ENCODE results near the gene ELF3. TPM values are rescaled to one million over a fixed set of nuclear protein-coding genes. Genes with fewer than 3 reads are reported as not detected.
A peak's percentile ranks its signal among the peaks of the same experiment; 100 is the strongest.

ELF3 gene
- total and polyA plus RNA-seq, 10 of the 15 experiments (the other 5 are each of a cell fraction or from before 2014, with no cell fraction given), result 0.07 to 14.3 (median 0.58) TPM; not detected in 1

DNA sequence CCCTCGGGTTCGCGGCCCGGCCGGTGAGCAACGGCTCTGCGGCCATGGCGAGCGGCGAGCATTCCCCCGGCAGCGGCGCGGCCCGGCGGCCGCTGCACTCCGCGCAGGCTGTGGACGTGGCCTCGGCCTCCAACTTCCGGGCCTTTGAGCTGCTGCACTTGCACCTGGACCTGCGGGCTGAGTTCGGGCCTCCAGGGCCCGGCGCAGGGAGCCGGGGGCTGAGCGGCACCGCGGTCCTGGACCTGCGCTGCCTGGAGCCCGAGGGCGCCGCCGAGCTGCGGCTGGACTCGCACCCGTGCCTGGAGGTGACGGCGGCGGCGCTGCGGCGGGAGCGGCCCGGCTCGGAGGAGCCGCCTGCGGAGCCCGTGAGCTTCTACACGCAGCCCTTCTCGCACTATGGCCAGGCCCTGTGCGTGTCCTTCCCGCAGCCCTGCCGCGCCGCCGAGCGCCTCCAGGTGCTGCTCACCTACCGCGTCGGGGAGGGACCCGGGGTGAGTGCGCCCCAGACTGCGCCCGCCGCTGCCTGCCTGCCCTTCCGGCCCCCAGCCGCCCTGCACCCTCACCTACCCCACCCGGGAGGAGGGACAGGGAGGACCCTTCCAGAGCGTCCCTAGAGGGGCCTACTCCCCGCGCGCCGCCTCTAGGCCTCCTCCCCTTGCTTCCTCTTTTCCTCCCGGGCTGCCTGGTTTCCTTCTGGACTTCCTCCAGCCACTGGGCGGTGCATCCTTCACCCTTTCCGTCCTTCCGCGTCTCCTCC, 27.6 kb upstream of the ELF3 start, which contains the start of gene RNPEP (continued):
- peak; percentile 48; the same call in 1 of the 2 replicates for TF ChIP-seq GABPA (IDR thresholded peaks at IDR 0.05; ENCODE audit: low read depth)
- TF ChIP-seq SREBF2 (IDR thresholded peaks at IDR 0.05; ENCODE audit: low read length), result no peak
- no peak for TF ChIP-seq POLR2AphosphoS2 (IDR thresholded peaks at IDR 0.05; ENCODE audit: low read depth, low read length)
- TF ChIP-seq, protein P1, sequence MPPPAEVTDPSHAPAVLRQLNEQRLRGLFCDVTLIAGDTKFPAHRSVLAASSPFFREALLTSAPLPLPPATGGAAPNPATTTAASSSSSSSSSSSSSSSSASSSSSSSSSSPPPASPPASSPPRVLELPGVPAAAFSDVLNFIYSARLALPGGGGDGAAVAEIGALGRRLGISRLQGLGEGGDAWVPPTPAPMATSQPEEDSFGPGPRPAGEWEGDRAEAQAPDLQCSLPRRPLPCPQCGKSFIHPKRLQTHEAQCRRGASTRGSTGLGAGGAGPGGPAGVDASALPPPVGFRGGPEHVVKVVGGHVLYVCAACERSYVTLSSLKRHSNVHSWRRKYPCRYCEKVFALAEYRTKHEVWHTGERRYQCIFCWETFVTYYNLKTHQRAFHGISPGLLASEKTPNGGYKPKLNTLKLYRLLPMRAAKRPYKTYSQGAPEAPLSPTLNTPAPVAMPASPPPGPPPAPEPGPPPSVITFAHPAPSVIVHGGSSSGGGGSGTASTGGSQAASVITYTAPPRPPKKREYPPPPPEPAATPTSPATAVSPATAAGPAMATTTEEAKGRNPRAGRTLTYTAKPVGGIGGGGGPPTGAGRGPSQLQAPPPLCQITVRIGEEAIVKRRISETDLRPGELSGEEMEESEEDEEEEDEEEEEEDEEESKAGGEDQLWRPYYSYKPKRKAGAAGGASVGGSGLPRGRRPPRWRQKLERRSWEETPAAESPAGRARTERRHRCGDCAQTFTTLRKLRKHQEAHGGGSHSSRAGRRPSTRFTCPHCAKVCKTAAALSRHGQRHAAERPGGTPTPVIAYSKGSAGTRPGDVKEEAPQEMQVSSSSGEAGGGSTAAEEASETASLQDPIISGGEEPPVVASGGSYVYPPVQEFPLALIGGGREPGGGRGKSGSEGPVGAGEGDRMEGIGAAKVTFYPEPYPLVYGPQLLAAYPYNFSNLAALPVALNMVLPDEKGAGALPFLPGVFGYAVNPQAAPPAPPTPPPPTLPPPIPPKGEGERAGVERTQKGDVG (CRISPR knock-in tag; IDR thresholded peaks at IDR 0.05), result no peak
- no peak for TF ChIP-seq BRCA1 (IDR thresholded peaks at IDR 0.05; ENCODE audit: low read depth, low read length)
- TF ChIP-seq, protein P2, sequence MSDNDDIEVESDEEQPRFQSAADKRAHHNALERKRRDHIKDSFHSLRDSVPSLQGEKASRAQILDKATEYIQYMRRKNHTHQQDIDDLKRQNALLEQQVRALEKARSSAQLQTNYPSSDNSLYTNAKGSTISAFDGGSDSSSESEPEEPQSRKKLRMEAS (IDR thresholded peaks at IDR 0.05; ENCODE audit: low read depth, low read length), result no peak
- no peak for TF ChIP-seq CBX5 (IDR thresholded peaks at IDR 0.05; ENCODE audit: low read depth)
- peak; percentile 26 for TF ChIP-seq MYC (IDR thresholded peaks at IDR 0.05; ENCODE audit: insufficient read depth, insufficient read length, insufficient replicate concordance, low read length, severe bottlenecking)
- TF ChIP-seq ZNF622 (IDR thresholded peaks at IDR 0.05), result no peak
- TF ChIP-seq ZSCAN29 (IDR thresholded peaks at IDR 0.05), result no peak
- no peak for TF ChIP-seq SUPT20H (IDR thresholded peaks at IDR 0.05; ENCODE audit: borderline replicate concordance, control insufficient read depth, low read depth, low read length)
- TF ChIP-seq, protein P3, sequence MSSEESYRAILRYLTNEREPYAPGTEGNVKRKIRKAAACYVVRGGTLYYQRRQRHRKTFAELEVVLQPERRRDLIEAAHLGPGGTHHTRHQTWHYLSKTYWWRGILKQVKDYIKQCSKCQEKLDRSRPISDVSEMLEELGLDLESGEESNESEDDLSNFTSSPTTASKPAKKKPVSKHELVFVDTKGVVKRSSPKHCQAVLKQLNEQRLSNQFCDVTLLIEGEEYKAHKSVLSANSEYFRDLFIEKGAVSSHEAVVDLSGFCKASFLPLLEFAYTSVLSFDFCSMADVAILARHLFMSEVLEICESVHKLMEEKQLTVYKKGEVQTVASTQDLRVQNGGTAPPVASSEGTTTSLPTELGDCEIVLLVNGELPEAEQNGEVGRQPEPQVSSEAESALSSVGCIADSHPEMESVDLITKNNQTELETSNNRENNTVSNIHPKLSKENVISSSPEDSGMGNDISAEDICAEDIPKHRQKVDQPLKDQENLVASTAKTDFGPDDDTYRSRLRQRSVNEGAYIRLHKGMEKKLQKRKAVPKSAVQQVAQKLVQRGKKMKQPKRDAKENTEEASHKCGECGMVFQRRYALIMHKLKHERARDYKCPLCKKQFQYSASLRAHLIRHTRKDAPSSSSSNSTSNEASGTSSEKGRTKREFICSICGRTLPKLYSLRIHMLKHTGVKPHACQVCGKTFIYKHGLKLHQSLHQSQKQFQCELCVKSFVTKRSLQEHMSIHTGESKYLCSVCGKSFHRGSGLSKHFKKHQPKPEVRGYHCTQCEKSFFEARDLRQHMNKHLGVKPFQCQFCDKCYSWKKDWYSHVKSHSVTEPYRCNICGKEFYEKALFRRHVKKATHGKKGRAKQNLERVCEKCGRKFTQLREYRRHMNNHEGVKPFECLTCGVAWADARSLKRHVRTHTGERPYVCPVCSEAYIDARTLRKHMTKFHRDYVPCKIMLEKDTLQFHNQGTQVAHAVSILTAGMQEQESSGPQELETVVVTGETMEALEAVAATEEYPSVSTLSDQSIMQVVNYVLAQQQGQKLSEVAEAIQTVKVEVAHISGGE (CRISPR knock-in tag; IDR thresholded peaks at IDR 0.05), result no peak
- 0 out of 2 replicates have a peak, but pooled peaks have one; percentile 51 for TF ChIP-seq SMARCA5 (IDR thresholded peaks at IDR 0.05)
- TF ChIP-seq RAD51 (IDR thresholded peaks at IDR 0.05), result no peak
- TF ChIP-seq NR2C1 (IDR thresholded peaks at IDR 0.05), result 0 out of 2 replicates have a peak, but pooled peaks have one; percentile 4
- TF ChIP-seq ZNF274 (IDR thresholded peaks at IDR 0.05; ENCODE audit: insufficient read depth, insufficient read length), result no peak
- TF ChIP-seq NBN (IDR thresholded peaks at IDR 0.05), result peak; percentile 80
- TF ChIP-seq, protein P4, sequence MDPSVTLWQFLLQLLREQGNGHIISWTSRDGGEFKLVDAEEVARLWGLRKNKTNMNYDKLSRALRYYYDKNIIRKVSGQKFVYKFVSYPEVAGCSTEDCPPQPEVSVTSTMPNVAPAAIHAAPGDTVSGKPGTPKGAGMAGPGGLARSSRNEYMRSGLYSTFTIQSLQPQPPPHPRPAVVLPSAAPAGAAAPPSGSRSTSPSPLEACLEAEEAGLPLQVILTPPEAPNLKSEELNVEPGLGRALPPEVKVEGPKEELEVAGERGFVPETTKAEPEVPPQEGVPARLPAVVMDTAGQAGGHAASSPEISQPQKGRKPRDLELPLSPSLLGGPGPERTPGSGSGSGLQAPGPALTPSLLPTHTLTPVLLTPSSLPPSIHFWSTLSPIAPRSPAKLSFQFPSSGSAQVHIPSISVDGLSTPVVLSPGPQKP (IDR thresholded peaks at IDR 0.05; ENCODE audit: low read depth, low read length), result no peak
- TF ChIP-seq CHD2 (IDR thresholded peaks at IDR 0.05; ENCODE audit: borderline replicate concordance, low read depth, low read length), result no peak
- TF ChIP-seq MTA2 (IDR thresholded peaks at IDR 0.05; ENCODE audit: low read depth), result peak; percentile 46; the same call in 1 of the 2 replicates
- no peak for TF ChIP-seq SIN3A (IDR thresholded peaks at IDR 0.05; ENCODE audit: low read depth, low read length)
- no peak for TF ChIP-seq SMAD1 (IDR thresholded peaks at IDR 0.05; ENCODE audit: low read depth, partially characterized antibody)
